ENCODE data around the gene FBXO48.
"Not testable (repeated sequence)": the region's sequence is repeated elsewhere in the genome, so short reads cannot be mapped to it uniquely, and the experiment has no call there.

Gene FBXO48

DNA sequence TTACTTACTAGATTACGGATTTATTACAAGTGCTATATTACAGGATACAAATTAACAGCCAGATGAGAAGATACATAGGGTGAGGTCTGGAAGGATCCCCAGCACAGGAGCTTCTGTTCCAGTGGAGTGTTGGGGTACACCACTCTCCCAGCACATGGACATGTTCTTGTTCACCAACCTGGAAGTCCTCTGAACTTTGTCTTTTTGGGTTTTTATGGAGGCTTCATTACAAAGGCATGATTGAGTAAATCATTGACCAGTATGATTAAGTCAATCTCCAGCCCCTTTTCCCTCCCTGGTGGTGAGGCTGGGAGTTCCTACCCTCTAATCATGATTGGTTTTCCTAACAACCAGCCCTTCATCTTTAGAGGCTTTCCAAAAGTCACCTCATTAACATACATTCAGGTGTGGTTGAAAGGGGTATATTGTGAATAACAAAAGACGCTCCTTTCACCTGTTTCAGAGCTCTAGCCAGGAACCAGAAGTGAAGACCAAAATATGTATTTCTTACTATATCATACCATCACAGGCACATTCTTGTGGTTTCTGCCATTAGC lies 38.6 kb upstream of the FBXO48 start:
- no peak for DNase-seq (ENCODE audit: low read depth)
- TF ChIP-seq, protein P1, sequence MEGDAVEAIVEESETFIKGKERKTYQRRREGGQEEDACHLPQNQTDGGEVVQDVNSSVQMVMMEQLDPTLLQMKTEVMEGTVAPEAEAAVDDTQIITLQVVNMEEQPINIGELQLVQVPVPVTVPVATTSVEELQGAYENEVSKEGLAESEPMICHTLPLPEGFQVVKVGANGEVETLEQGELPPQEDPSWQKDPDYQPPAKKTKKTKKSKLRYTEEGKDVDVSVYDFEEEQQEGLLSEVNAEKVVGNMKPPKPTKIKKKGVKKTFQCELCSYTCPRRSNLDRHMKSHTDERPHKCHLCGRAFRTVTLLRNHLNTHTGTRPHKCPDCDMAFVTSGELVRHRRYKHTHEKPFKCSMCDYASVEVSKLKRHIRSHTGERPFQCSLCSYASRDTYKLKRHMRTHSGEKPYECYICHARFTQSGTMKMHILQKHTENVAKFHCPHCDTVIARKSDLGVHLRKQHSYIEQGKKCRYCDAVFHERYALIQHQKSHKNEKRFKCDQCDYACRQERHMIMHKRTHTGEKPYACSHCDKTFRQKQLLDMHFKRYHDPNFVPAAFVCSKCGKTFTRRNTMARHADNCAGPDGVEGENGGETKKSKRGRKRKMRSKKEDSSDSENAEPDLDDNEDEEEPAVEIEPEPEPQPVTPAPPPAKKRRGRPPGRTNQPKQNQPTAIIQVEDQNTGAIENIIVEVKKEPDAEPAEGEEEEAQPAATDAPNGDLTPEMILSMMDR (IDR thresholded peaks at IDR 0.05; ENCODE audit: insufficient read depth, low read depth, low read length, missing control alignments): no peak
- no peak overlapping the region for H3K4me3 ChIP-seq (ENCODE audit: low read depth, low read length)

DNA sequence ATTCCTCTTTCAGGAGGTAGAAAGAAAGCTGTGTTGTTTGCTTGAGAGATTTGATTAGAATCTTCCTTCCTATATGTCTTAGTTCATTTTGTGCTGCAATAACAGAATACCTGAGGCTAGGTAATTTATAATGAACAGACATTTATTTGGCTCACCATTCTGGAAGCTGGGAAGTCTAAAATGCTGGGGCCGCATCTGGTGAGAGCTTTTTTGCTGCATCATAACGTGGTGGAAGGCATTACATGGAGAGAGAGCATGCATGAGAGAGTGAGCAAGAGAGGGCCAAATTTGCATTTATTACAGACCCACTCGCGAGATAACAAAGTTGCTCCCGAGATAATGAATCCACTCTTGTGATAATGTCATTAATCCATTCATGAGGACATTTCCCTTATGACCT lies 34.7 kb upstream of the FBXO48 start:
- H3K4me3 ChIP-seq (ENCODE audit: low read depth, low read length): no peak overlapping the region
- TF ChIP-seq, protein P1 (IDR thresholded peaks at IDR 0.05; ENCODE audit: insufficient read depth, low read depth, low read length, missing control alignments): no peak
- DNase-seq (ENCODE audit: low read depth): no peak

- no peak overlapping the region for H3K4me3 ChIP-seq (ENCODE audit: low read depth, low read length)
- TF ChIP-seq, protein P1 (IDR thresholded peaks at IDR 0.05; ENCODE audit: insufficient read depth, low read depth, low read length, missing control alignments): no peak
- no peak for DNase-seq (ENCODE audit: low read depth)
Observed at GRCh38 chr2:68500649-68501048, 33.6 kb upstream of the FBXO48 start.

DNA sequence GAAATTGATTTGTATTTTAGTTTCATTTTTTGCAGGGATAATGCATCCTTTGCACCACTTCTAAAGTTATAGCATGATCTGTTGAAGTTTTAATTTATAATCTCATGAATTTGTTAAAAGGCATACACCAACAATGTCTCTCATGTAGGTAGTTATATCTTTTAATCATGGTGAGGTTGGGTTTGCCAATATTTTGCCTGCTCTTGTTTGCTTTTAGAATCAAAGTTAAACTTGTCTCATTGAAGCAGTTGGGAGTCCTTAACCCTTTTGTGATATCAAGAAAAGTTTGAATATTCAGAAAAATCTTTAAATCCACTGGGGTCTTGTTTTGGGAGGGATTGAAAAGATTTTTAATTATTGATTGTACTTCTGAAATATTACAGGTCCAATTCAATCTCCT lies 32.0 kb upstream of the FBXO48 start:
- DNase-seq (ENCODE audit: low read depth): no peak
- TF ChIP-seq, protein P1 (IDR thresholded peaks at IDR 0.05; ENCODE audit: insufficient read depth, low read depth, low read length, missing control alignments): no peak
- no peak overlapping the region for H3K4me3 ChIP-seq (ENCODE audit: low read depth, low read length)

DNA sequence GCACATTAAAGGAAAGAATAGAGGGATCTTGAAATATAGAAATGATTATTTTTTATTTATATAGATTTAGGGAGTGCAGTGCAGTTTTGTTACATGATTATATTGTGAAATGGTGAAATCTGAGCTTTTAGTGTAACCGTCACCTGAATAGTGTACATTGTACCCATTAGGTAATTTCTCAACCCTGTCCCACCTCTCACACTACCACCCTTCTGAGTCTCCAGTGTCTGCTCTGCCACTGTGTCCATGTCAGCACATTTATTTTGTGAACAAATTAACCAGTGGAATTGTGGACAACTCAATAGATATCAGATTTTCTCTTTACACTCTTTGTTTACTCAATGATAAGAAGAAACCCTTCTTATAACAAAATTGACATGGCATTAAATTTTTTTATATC lies 24.5 kb upstream of the FBXO48 start:
- TF ChIP-seq, protein P1 (IDR thresholded peaks at IDR 0.05; ENCODE audit: insufficient read depth, low read depth, low read length, missing control alignments): no peak
- H3K4me3 ChIP-seq (ENCODE audit: low read depth, low read length): no peak overlapping the region
- no peak for DNase-seq (ENCODE audit: low read depth)

DNA sequence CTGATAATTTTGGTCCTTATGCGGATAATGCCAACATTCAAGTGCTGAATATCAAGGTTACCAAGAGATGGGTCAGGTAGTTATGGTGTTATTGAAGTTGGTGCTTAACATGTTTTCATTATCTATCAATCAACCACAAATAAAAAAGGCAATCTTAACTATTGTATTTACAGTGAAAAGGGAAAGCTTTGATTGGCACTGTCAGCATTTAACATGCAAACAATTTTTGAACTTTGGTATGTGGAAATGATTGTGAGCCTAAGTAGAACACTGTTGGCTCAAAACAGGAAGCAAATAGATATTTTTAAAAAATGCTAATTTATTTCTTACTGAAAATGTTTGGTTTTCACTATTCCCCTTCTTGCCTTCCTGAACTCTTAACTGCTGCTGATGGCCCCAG lies 22.2 kb upstream of the FBXO48 start:
- no peak for DNase-seq (ENCODE audit: low read depth)
- TF ChIP-seq, protein P1 (IDR thresholded peaks at IDR 0.05; ENCODE audit: insufficient read depth, low read depth, low read length, missing control alignments): no peak
- H3K4me3 ChIP-seq (ENCODE audit: low read depth, low read length): no peak overlapping the region

- peak; percentile 13 for DNase-seq (ENCODE audit: low read depth)
- H3K4me3 ChIP-seq (ENCODE audit: low read depth, low read length): not testable (repeated sequence)
Observed at GRCh38 chr2:68488605-68489004, 21.5 kb upstream of the FBXO48 start.

Data from GM12865 (cell line).